Stimulated activated CD4-positive, alpha-beta T cell treated with anti-CD3 and anti-CD28 coated beads, Interleukin-12 subunit alpha, Interleukin-12 subunit beta, amount 100 ng/mL, for 4 hours (primary cell): ENCODE results near the gene SOX5.
"Not testable (repeated sequence)": the region's sequence is repeated elsewhere in the genome, so short reads cannot be mapped to it uniquely, and the experiment has no call there.

ENCODE experiments used
- DNase-seq: peaks from one replicate; pipeline ENCODE4 v3.0.0-alpha.2; 2020

The SOX5 gene

GRCh38 chr12:23827353-23827752, 122.1 kb downstream of the SOX5 start:
- no peak for DNase-seq

GRCh38 chr12:23825124-23825523, 124.3 kb downstream of the SOX5 start:
- DNase-seq: not testable (repeated sequence)

- no peak for DNase-seq
Measured at GRCh38 chr12:23824358-23824757, 125.1 kb downstream of the SOX5 start.

GRCh38 chr12:23822883-23823282, 126.6 kb downstream of the SOX5 start:
- DNase-seq: not testable (repeated sequence)

- no peak for DNase-seq
Measured at GRCh38 chr12:23817345-23817744, 132.1 kb downstream of the SOX5 start.

- DNase-seq: no peak
Measured at GRCh38 chr12:23816394-23816851, 133.0 kb downstream of the SOX5 start.

- no peak for DNase-seq
Measured at GRCh38 chr12:23815810-23816209, 133.7 kb downstream of the SOX5 start.

GRCh38 chr12:23813206-23813605, 136.3 kb downstream of the SOX5 start:
- DNase-seq: no peak

GRCh38 chr12:23810329-23810902, 139.1 kb downstream of the SOX5 start:
- no peak for DNase-seq

GRCh38 chr12:23803540-23803939, 145.9 kb downstream of the SOX5 start:
- no peak for DNase-seq

GRCh38 chr12:23795494-23795893, 154.0 kb downstream of the SOX5 start:
- no peak for DNase-seq

GRCh38 chr12:23781118-23781517, 168.4 kb downstream of the SOX5 start:
- DNase-seq: no peak

- no peak for DNase-seq
Measured at GRCh38 chr12:23775208-23775607, 174.3 kb downstream of the SOX5 start.

- DNase-seq: no peak
Measured at GRCh38 chr12:23771240-23771949, 178.1 kb downstream of the SOX5 start.

- DNase-seq: no peak
Measured at GRCh38 chr12:23770202-23770938, 179.1 kb downstream of the SOX5 start.

- DNase-seq: no peak
Measured at GRCh38 chr12:23767834-23768233, 181.6 kb downstream of the SOX5 start.

- DNase-seq: no peak
Measured at GRCh38 chr12:23763724-23764123, 185.7 kb downstream of the SOX5 start.

GRCh38 chr12:23760495-23760894, 189.0 kb downstream of the SOX5 start:
- DNase-seq: no peak

- DNase-seq: no peak
Measured at GRCh38 chr12:23758608-23759007, 190.9 kb downstream of the SOX5 start.

- DNase-seq: no peak
Measured at GRCh38 chr12:23757541-23757962, 191.9 kb downstream of the SOX5 start.

- no peak for DNase-seq
Measured at GRCh38 chr12:23756416-23756815, 193.1 kb downstream of the SOX5 start.

- DNase-seq: no peak
Measured at GRCh38 chr12:23753628-23754365, 195.7 kb downstream of the SOX5 start.

- no peak for DNase-seq
Measured at GRCh38 chr12:23752245-23752644, 197.2 kb downstream of the SOX5 start.
